ENCODE measurements around the gene PAXIP1.

Gene PAXIP1

DNA sequence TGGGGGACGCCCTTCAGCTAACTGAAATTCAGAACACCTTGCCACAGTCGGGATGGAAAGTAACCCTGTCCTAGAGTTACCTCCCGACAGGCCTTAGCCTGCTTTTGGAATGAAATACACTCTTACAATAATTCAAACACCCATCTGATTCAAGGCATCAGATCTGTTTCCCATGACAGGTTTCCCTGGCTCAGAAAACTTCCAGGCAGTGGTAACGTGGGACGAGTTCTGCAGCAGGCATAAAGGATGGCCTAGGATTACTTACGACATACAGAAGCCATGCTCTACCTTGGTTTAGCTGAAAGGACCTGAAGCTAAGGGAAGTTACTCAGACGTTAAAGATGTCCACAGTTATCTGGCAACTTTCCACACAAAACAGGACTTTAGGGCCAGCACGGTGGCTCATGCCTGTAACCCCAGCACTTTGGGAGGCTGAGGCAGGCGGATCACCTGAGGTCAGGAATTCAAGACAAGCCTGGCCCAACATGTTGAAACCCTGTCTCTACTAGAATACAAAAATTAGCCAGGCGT lies 5.0 kb downstream of the PAXIP1 start:
- H3K4me3 ChIP-seq (ENCODE audit: low read length in 2 of 2): no peak overlapping the region
- H3K9ac ChIP-seq (ENCODE audit: low read depth in 1 of 2, low read length in 2 of 2): no peak overlapping the region
- H3K27me3 ChIP-seq (ENCODE audit: control insufficient read depth in 2 of 2, insufficient read depth in 2 of 2, low read length in 2 of 2): no peaks in the 10 kb centered on the region
- peaks cover 0 to 6% of the 10 kb centered on the region in 2 donors for H3K4me1 ChIP-seq (ENCODE audit: control insufficient read depth in 2 of 2, insufficient read depth in 2 of 2, low read length in 2 of 2)
- H3K27ac ChIP-seq (ENCODE audit: low read depth in 2 of 2, low read length in 2 of 2): no peak overlapping the region
- no peaks in the 10 kb centered on the region for H3K9me3 ChIP-seq (ENCODE audit: control insufficient read depth in 2 of 2, low read length in 2 of 2)
- peaks cover 10 to 24% of the 10 kb centered on the region in 2 donors for H3K36me3 ChIP-seq (ENCODE audit: control insufficient read depth in 2 of 2, insufficient read depth in 2 of 2, low read length in 2 of 2)

DNA sequence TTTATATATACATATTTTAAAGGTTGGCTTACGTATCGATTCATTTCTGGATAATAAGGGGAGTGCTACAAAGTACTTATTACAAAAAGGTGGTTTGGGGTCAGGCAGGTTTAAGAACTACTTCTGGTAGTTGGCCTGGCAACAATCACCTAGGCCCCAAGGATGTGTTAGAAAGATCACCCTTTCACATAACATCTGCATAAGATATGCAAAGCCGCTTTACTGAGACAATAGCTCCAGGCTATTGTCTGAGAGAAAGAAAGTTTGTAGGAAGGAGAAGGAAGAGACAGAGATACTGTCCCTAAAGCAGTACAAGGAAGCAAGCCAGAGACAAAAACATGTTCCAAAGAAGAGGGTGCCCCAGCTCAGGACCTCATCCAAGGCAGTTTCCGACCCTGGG lies 6.2 kb downstream of the PAXIP1 start:
- Histone ChIP-seq H3K9me3 (ENCODE audit: control insufficient read depth in 2 of 2, low read length in 2 of 2) (no peaks in the 10 kb centered on the region), H3K4me3 (ENCODE audit: low read length in 2 of 2) (no peak overlapping the region), H3K4me1 (ENCODE audit: control insufficient read depth in 2 of 2, insufficient read depth in 2 of 2, low read length in 2 of 2) (peaks cover 0 to 2% of the 10 kb centered on the region in 2 donors), H3K36me3 (ENCODE audit: control insufficient read depth in 2 of 2, insufficient read depth in 2 of 2, low read length in 2 of 2) (peaks cover 10 to 24% of the 10 kb centered on the region in 2 donors), H3K27ac (ENCODE audit: low read depth in 2 of 2, low read length in 2 of 2) (no peak overlapping the region), H3K9ac (ENCODE audit: low read depth in 1 of 2, low read length in 2 of 2) (no peak overlapping the region), H3K27me3 (ENCODE audit: control insufficient read depth in 2 of 2, insufficient read depth in 2 of 2, low read length in 2 of 2) (no peaks in the 10 kb centered on the region)

DNA sequence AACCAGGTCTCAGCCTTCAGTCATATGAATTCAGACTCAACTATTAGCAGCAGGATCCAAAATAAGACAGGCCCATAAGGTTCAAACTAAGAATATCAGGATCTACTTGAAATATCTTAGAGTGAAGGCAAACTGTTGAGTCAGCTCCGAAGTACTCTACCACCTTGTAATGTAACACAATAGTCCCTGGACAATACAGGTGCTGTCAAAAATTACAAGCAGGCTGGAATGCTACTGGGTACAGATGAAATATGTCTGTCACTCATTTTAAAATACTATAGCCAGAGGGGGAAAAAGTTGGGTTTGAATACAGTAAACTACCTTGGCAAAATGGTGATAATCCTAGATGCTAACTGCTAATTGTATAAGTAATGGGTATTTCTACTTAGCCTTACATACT lies 6.8 kb downstream of the PAXIP1 start:
- Histone ChIP-seq H3K9ac (ENCODE audit: low read depth in 1 of 2, low read length in 2 of 2) (no peak overlapping the region), H3K9me3 (ENCODE audit: control insufficient read depth in 2 of 2, low read length in 2 of 2) (no peaks in the 10 kb centered on the region), H3K36me3 (ENCODE audit: control insufficient read depth in 2 of 2, insufficient read depth in 2 of 2, low read length in 2 of 2) (peaks cover 17 to 25% of the 10 kb centered on the region in 2 donors), H3K27me3 (ENCODE audit: control insufficient read depth in 2 of 2, insufficient read depth in 2 of 2, low read length in 2 of 2) (no peaks in the 10 kb centered on the region), H3K4me3 (ENCODE audit: low read length in 2 of 2) (no peak overlapping the region), H3K4me1 (ENCODE audit: control insufficient read depth in 2 of 2, insufficient read depth in 2 of 2, low read length in 2 of 2) (no peaks in the 10 kb centered on the region), H3K27ac (ENCODE audit: low read depth in 2 of 2, low read length in 2 of 2) (no peak overlapping the region)

DNA sequence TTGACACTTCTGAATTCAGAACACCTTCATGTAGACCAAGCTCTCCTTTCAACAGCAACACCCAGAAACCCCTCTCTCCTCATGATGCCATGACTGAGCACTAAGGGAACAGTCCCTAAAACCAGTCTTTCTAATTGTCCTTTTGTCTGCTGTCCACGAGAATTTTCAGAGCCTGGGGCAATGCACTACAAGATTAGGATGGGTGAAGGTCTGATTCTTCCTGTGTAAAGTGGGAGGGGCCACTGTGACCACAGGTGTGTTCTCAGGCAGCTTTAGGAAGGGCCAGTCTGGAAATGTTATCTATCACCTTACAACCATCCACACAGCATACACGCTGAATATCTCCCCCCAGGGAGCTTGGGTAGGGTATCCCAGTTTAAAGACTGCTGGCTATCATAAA lies 7.9 kb downstream of the PAXIP1 start:
- H3K27me3 ChIP-seq (ENCODE audit: control insufficient read depth in 2 of 2, insufficient read depth in 2 of 2, low read length in 2 of 2): no peaks in the 10 kb centered on the region
- H3K4me3 ChIP-seq (ENCODE audit: low read length in 2 of 2): no peak overlapping the region
- no peak overlapping the region for H3K9ac ChIP-seq (ENCODE audit: low read depth in 1 of 2, low read length in 2 of 2)
- no peak overlapping the region for H3K27ac ChIP-seq (ENCODE audit: low read depth in 2 of 2, low read length in 2 of 2)
- no peaks in the 10 kb centered on the region for H3K9me3 ChIP-seq (ENCODE audit: control insufficient read depth in 2 of 2, low read length in 2 of 2)
- H3K4me1 ChIP-seq (ENCODE audit: control insufficient read depth in 2 of 2, insufficient read depth in 2 of 2, low read length in 2 of 2): no peaks in the 10 kb centered on the region
- H3K36me3 ChIP-seq (ENCODE audit: control insufficient read depth in 2 of 2, insufficient read depth in 2 of 2, low read length in 2 of 2): peaks cover 18 to 27% of the 10 kb centered on the region in 2 donors

DNA sequence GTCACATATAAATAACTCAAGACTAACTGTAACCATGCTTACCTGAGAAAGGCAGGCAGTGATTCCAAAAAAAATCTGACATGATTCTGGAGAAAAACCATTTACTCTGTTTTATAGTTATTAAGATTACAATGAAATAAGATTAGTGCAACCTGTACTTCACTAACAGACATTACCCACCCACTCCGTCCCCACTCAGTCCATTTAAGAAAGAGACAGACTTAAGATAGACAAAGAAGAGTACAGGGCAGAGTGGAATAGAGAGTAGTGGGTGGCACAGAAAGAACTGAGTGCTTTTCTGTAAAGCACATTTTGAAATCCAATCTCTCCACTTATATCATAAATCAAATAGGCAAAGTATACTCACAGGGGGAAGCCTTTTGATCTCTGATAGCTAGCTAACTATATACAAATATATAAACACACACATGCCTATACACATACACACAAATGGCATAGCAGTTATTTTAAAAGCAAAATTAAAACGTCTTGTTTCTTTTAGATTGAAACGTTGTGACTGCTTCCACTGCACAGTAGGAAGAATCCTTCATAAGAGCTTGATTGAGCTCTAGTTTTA lies 11.9 kb downstream of the PAXIP1 start:
- Histone ChIP-seq H3K9me3 (ENCODE audit: control insufficient read depth in 2 of 2, low read length in 2 of 2) (no peaks in the 10 kb centered on the region), H3K9ac (ENCODE audit: low read depth in 1 of 2, low read length in 2 of 2) (no peak overlapping the region), H3K27ac (ENCODE audit: low read depth in 2 of 2, low read length in 2 of 2) (no peak overlapping the region), H3K4me3 (ENCODE audit: low read length in 2 of 2) (no peak overlapping the region), H3K27me3 (ENCODE audit: control insufficient read depth in 2 of 2, insufficient read depth in 2 of 2, low read length in 2 of 2) (no peaks in the 10 kb centered on the region), H3K36me3 (ENCODE audit: control insufficient read depth in 2 of 2, insufficient read depth in 2 of 2, low read length in 2 of 2) (peaks cover 16 to 20% of the 10 kb centered on the region in 2 donors), H3K4me1 (ENCODE audit: control insufficient read depth in 2 of 2, insufficient read depth in 2 of 2, low read length in 2 of 2) (no peaks in the 10 kb centered on the region)

DNA sequence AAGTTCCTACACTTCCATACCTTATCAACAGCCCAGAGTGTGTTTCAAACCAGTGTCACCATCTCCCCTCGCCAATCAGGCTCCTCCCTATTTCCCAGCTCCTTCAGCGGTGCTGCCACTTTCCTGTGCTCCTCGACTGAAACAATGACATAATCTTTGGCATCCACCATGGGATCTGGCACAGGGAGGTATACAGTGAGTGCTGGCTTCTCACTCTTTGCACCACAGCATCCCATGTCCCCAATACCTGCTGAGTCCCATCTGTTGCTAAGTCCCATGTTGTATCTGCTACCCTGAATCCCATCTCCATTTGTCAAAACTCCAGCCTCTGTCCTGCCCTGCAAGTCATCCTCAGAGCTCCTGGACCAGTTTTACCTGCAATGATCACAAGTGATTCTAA lies 15.4 kb downstream of the PAXIP1 start:
- no peaks in the 10 kb centered on the region for H3K27me3 ChIP-seq (ENCODE audit: control insufficient read depth in 2 of 2, insufficient read depth in 2 of 2, low read length in 2 of 2)
- no peak overlapping the region for H3K9ac ChIP-seq (ENCODE audit: low read depth in 1 of 2, low read length in 2 of 2)
- no peaks in the 10 kb centered on the region for H3K4me1 ChIP-seq (ENCODE audit: control insufficient read depth in 2 of 2, insufficient read depth in 2 of 2, low read length in 2 of 2)
- H3K27ac ChIP-seq (ENCODE audit: low read depth in 2 of 2, low read length in 2 of 2): no peak overlapping the region
- H3K36me3 ChIP-seq (ENCODE audit: control insufficient read depth in 2 of 2, insufficient read depth in 2 of 2, low read length in 2 of 2): peaks cover 10 to 17% of the 10 kb centered on the region in 2 donors
- no peak overlapping the region for H3K4me3 ChIP-seq (ENCODE audit: low read length in 2 of 2)
- no peaks in the 10 kb centered on the region for H3K9me3 ChIP-seq (ENCODE audit: control insufficient read depth in 2 of 2, low read length in 2 of 2)

DNA sequence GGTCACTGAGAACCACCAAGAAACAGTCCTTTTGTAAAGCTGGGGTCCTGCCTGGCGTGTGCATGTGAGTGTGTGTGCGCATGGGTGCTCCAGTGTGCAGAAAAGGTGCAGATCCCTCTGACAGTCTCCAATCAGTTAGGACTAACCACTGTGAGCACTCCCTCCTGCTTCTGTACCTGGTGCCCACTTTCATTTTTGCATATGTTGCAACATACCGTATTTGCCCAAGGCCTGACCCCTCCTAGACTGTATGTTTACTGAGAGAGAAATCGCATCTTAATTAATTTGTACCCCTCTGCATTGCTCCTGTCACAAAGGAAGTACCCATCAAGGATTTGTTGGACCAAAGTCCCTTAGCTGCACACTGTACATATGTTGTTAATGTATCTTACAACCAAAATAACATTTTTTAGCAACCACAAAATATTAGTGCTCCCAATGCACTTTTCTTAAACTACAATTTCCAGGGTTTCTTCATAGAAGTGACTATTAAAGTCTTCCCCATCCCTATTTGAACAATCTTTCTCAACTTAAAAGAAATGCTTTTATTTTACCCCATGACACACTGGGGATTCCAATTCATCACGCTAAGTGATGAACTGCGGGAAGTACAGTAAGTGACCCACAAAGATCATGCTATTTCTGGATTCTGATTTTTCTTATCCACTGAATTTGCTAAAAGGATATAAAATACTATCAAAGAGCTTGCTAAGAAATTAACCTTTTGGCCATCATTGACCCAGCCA lies 16.6 kb downstream of the PAXIP1 start:
- Histone ChIP-seq H3K4me1 (ENCODE audit: control insufficient read depth in 2 of 2, insufficient read depth in 2 of 2, low read length in 2 of 2) (no peaks in the 10 kb centered on the region), H3K36me3 (ENCODE audit: control insufficient read depth in 2 of 2, insufficient read depth in 2 of 2, low read length in 2 of 2) (peaks cover 10 to 15% of the 10 kb centered on the region in 2 donors), H3K27ac (ENCODE audit: low read depth in 2 of 2, low read length in 2 of 2) (no peak overlapping the region), H3K27me3 (ENCODE audit: control insufficient read depth in 2 of 2, insufficient read depth in 2 of 2, low read length in 2 of 2) (no peaks in the 10 kb centered on the region), H3K4me3 (ENCODE audit: low read length in 2 of 2) (no peak overlapping the region), H3K9ac (ENCODE audit: low read depth in 1 of 2, low read length in 2 of 2) (no peak overlapping the region), H3K9me3 (ENCODE audit: control insufficient read depth in 2 of 2, low read length in 2 of 2) (no peaks in the 10 kb centered on the region)

DNA sequence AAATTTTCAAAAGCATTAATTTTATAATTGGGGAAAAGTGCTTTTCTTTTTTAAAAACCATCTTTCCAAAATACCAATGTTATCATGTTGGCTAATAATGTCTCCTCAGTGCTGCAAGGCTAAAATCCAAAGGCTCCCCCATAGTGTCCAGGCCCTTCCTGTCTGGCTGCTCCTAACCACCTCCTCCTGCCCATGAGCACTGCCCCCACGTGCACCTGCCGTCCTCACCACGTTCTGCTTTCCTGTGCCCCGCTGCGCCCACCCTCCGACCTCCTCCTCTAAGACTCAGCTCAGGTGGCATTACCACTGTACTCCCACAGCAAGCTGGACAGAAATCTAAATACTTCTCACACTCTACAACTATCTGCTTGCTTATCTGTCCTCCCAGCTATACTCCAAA lies 17.7 kb downstream of the PAXIP1 start:
- Histone ChIP-seq H3K4me3 (ENCODE audit: low read length in 2 of 2) (no peak overlapping the region), H3K27ac (ENCODE audit: low read depth in 2 of 2, low read length in 2 of 2) (no peak overlapping the region), H3K9ac (ENCODE audit: low read depth in 1 of 2, low read length in 2 of 2) (no peak overlapping the region), H3K4me1 (ENCODE audit: control insufficient read depth in 2 of 2, insufficient read depth in 2 of 2, low read length in 2 of 2) (no peaks in the 10 kb centered on the region), H3K9me3 (ENCODE audit: control insufficient read depth in 2 of 2, low read length in 2 of 2) (no peaks in the 10 kb centered on the region), H3K36me3 (ENCODE audit: control insufficient read depth in 2 of 2, insufficient read depth in 2 of 2, low read length in 2 of 2) (peaks cover 11 to 14% of the 10 kb centered on the region in 2 donors), H3K27me3 (ENCODE audit: control insufficient read depth in 2 of 2, insufficient read depth in 2 of 2, low read length in 2 of 2) (no peaks in the 10 kb centered on the region)

DNA sequence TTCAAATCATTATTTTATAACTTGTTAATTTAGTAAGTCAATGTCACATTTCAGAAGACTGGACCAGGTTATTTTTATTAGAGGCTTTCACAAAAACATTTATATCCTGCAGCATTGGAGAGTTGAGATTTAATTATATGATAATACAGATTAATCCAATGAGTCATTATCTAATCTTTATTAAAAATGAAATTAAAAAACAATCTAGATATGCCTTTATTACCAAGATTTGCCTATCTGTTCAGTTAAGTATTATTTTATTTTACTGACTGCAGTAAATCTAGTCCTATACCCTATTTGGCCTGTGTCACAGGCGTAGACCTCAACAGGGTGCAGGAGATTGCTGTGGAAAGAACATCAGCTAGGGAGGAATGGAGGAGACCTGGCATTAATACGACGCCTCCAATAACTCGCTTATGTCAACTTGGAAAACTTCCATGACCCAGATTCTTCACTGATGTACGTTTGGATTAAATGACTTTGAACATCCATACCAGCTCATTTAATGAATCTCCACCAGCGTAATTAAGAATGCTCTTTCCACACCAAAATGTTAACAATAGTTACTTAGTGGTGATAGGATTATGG lies 18.2 kb downstream of the PAXIP1 start:
- Histone ChIP-seq H3K27me3 (ENCODE audit: control insufficient read depth in 2 of 2, insufficient read depth in 2 of 2, low read length in 2 of 2) (no peaks in the 10 kb centered on the region), H3K27ac (ENCODE audit: low read depth in 2 of 2, low read length in 2 of 2) (no peak overlapping the region), H3K9ac (ENCODE audit: low read depth in 1 of 2, low read length in 2 of 2) (no peak overlapping the region), H3K4me1 (ENCODE audit: control insufficient read depth in 2 of 2, insufficient read depth in 2 of 2, low read length in 2 of 2) (no peaks in the 10 kb centered on the region), H3K9me3 (ENCODE audit: control insufficient read depth in 2 of 2, low read length in 2 of 2) (no peaks in the 10 kb centered on the region), H3K4me3 (ENCODE audit: low read length in 2 of 2) (no peak overlapping the region), H3K36me3 (ENCODE audit: control insufficient read depth in 2 of 2, insufficient read depth in 2 of 2, low read length in 2 of 2) (peaks cover 11 to 14% of the 10 kb centered on the region in 2 donors)

DNA sequence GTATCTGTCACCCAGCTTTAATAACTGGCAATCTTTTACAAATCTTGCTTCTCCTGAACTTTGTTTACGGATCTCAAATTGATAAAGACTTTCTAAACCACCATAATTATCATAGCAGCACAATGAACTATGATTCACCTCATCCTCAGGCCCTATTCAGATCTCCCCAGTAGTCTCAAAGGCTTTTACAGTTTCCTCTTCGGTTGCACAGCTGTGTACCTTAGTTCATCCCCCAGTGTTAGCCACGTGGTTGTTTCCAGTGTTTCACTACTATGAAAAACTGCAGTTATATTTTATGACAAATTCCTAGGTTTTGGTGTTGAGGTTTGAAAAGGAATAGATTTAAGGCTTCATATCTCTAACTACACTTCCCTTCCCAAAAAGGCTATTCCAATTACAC lies 24.9 kb downstream of the PAXIP1 start:
- Histone ChIP-seq H3K27me3 (ENCODE audit: control insufficient read depth in 2 of 2, insufficient read depth in 2 of 2, low read length in 2 of 2) (no peaks in the 10 kb centered on the region), H3K4me1 (ENCODE audit: control insufficient read depth in 2 of 2, insufficient read depth in 2 of 2, low read length in 2 of 2) (no peaks in the 10 kb centered on the region), H3K36me3 (ENCODE audit: control insufficient read depth in 2 of 2, insufficient read depth in 2 of 2, low read length in 2 of 2) (peaks cover 19 to 22% of the 10 kb centered on the region in 2 donors), H3K27ac (ENCODE audit: low read depth in 2 of 2, low read length in 2 of 2) (no peak overlapping the region), H3K9me3 (ENCODE audit: control insufficient read depth in 2 of 2, low read length in 2 of 2) (no peaks in the 10 kb centered on the region), H3K9ac (ENCODE audit: low read depth in 1 of 2, low read length in 2 of 2) (no peak overlapping the region), H3K4me3 (ENCODE audit: low read length in 2 of 2) (no peak overlapping the region)

Measured in mucosa of rectum (tissue), 2 donors.